Measurements from ENCODE around the gene KRTAP5-5.
"Not testable (repeated sequence)": the region's sequence is repeated elsewhere in the genome, so short reads cannot be mapped to it uniquely, and the experiment has no call there.

Gene KRTAP5-5

DNA sequence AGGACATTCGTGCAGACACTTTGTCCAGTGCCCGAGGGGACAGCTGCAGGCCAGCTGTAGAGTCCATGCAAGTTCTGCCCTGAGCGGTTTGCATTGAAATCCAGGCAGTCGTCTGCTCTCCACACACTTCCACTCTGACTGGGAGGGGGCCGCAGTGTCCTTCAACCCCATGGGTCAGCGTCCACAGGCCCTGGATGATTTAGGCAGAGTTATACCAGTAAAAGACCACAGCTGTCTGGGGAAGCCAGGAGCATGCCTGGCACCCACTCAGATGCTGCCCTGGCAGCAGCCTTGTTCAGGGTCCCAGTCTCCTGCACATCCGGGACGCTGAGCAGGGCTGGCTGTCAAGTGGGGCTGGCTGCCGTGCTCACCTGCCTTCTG, 26.5 kb downstream of the KRTAP5-5 start:
- no peak overlapping the region for H3K27ac ChIP-seq

DNA sequence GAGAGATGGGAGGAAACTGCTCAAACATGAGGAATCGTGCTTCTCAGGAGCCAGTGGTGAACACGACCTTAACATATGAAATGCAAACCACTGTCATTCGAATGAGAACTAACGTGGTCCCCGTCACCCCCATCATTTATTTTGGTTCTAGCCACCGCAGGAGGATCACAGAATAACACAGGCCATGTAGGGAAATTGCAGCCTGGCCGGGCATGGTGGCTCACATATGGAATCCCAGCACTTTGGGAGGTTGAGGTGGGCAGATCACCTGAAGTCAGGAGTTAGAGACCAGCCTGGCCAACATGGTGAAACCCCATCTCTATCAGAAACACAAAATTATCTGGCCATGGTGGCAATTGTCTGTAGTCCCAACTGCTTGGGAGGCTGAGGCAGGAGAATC, 27.1 kb downstream of the KRTAP5-5 start:
- Histone ChIP-seq H4K20me1 (no peaks in the 10 kb centered on the region), H3K4me3 (no peak overlapping the region), H3K9ac (no peak overlapping the region), H3K27me3 (peaks cover 7% of the 10 kb centered on the region; the same call in 1 of the 2 replicates), H3K4me1 (peaks cover 88% of the 10 kb centered on the region), H3K4me2 (no peak overlapping the region; the same call in 1 of the 2 replicates), H3K27ac (no peak overlapping the region), H3K36me3 (no peaks in the 10 kb centered on the region), H3K9me3 (no peaks in the 10 kb centered on the region)
- no peak for TF ChIP-seq Cebpa-rat (IDR thresholded peaks at IDR 0.05)

More for the DNA sequence above, 26.5 kb downstream of the KRTAP5-5 start:
- H3K9me3 ChIP-seq = no peaks in the 10 kb centered on the region
- H4K20me1 ChIP-seq = no peaks in the 10 kb centered on the region
- H3K36me3 ChIP-seq = no peaks in the 10 kb centered on the region
- H3K4me2 ChIP-seq = 0 out of 2 replicates have a peak overlapping the region, but pooled peaks have one; percentile 1
- no peak for TF ChIP-seq Cebpa-rat (IDR thresholded peaks at IDR 0.05)
- H3K4me1 ChIP-seq = peaks cover 81% of the 10 kb centered on the region
- H3K4me3 ChIP-seq = no peak overlapping the region
- H3K9ac ChIP-seq = no peak overlapping the region
- H3K27me3 ChIP-seq = peaks cover 7% of the 10 kb centered on the region; the same call in 1 of the 2 replicates

DNA sequence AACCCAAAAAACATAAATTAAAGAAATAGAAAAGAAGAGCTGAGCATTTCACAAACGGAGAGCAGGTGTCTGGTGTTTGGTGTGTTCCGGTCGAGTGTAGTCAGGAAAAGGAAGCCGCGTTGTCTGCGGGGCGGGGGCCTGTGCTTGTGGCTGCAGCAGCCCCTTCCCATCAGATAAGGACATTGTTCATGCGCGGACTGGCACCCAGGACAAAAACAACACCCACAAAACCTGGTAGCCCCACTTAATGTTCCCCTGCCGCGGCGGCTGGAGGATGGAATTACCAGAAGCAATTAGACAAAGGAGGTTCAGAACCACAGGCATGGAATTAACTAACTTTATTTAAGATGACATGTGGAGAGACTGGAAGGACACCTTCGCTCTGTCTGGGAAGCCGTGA, 29.9 kb downstream of the KRTAP5-5 start:
- Histone ChIP-seq H3K4me1 (peaks cover 76% of the 10 kb centered on the region), H3K4me2 (peak overlapping the region; percentile 79), H3K4me3 (no peak overlapping the region), H4K20me1 (no peaks in the 10 kb centered on the region), H3K27ac (no peak overlapping the region), H3K9ac (no peak overlapping the region), H3K36me3 (no peaks in the 10 kb centered on the region), H3K9me3 (no peaks in the 10 kb centered on the region), H3K27me3 (peaks cover 7% of the 10 kb centered on the region; the same call in 1 of the 2 replicates)
- TF ChIP-seq Cebpa-rat (IDR thresholded peaks at IDR 0.05) = no peak

DNA sequence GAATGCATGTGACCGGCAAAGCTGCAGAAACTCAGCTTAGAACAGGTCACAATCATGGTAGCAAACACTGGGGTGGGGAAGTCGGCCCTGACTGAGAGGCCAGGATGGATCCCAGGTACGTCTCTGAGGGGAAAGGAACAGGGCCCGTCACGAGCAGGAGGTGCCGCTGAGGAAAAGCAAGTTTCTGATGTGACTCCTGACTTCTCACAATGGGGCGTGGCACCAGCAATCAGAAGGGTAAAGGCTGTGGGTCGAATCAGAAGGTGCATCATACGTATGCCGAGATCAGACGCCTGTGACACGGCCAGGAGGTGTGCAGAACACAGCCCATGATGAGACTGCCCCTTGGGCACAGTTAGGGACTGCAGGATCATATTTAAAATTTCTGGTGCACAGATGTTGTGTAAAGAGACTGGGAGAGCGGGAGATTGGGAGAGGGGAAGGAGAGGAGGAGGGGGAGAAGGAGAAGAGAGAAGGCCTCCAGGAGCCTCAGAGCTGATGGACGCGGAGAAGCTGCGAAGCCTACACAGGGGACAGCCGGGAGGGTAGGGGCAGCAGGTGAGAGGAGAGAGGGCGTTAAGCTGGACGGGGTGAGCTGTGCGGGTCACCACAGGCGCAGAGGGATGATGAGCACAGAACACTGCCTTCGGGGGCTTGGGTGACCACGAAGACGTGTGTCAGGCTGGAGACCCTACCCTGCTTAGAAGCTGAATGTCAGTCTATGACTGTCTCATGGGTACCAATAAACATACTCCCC, 30.7 kb downstream of the KRTAP5-5 start:
- Histone ChIP-seq H3K4me3 (no peak overlapping the region), H3K4me2 (peak overlapping the region; percentile 79), H3K9ac (no peak overlapping the region), H3K9me3 (no peaks in the 10 kb centered on the region), H3K4me1 (peaks cover 68% of the 10 kb centered on the region), H3K36me3 (no peaks in the 10 kb centered on the region), H3K27me3 (peaks cover 7% of the 10 kb centered on the region; the same call in 1 of the 2 replicates), H3K27ac (no peak overlapping the region), H4K20me1 (no peaks in the 10 kb centered on the region)
- no peak for TF ChIP-seq Cebpa-rat (IDR thresholded peaks at IDR 0.05)

DNA sequence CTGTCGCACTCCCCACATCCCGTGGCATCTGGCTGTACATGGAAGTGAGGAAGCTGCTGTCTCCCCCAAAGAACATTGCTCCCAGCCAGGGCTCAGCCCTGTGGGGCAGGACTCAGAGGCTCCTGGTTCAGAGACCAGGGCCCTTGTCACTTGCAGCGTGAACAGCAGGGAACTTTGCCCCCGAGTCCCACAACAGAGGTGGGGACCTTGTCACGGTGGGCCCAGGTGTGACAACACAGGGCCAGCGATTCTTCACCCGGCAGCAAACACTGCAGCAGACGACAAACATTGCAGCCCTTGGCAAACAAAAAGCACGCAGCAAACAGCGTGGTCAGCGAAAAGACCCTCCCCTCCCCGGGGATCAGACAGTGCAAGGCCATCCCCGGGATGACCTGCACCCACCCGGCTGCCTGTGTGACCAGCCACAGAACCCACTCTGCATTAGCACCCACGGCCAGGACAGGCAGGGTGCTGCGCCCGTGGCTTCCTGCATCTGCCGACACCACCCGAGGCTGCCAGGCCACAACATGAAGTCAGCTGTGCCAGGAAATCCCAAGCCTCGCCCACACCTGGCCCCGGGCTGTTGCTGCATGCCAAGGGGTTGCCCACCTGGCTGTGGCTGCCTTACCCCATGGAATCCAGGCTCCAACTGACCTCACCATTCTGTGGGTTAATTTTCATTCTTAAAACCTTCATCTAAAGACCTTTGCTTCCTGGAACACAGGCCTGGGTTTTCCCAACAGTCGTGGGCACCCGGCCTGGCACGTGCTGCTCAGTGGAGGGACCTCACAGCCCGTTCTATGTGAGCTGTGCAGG, 32.1 kb downstream of the KRTAP5-5 start:
- H3K9me3 ChIP-seq, H3K27ac ChIP-seq, H3K4me3 ChIP-seq, H3K36me3 ChIP-seq, H3K27me3 ChIP-seq, H4K20me1 ChIP-seq, H3K9ac ChIP-seq: not testable (repeated sequence)
- peaks cover 55% of the 10 kb centered on the region for H3K4me1 ChIP-seq
- H3K4me2 ChIP-seq = peak overlapping the region; percentile 79

DNA sequence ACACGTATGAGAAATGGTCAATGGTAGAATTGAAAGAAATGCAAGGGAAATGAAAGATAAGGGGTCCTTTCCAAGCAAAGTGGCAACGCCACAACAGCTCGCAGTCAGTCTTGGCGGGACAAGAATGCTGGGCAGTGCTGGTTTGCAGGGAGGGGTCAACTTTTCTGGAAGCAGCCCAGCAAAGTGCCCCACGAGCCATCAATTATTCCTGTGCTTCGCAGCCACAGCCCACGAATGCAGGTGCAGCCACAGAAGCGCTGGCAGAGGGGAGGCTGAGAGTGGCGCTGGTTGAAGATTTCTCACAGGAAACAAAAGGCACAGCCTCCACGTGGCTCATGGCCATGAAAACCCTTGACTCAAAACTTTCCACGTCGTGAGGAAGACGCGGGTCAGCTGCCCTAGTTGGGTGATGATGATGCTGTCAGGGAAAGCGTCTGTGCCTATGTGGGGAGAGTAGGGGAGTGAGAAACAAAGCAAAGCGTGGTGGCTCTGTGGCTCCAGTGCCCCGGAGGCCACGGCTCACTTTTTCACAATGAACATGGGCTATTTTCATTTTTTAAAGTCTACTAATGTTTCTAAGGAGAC, 33.2 kb downstream of the KRTAP5-5 start:
- Histone ChIP-seq H3K27me3 (peaks cover 10% of the 10 kb centered on the region; the same call in 1 of the 2 replicates), H3K4me1 (peaks cover 45% of the 10 kb centered on the region)
- H3K4me3 ChIP-seq, H3K27ac ChIP-seq, H3K9me3 ChIP-seq, H3K9ac ChIP-seq, H3K36me3 ChIP-seq, H4K20me1 ChIP-seq, H3K4me2 ChIP-seq: not testable (repeated sequence)

DNA sequence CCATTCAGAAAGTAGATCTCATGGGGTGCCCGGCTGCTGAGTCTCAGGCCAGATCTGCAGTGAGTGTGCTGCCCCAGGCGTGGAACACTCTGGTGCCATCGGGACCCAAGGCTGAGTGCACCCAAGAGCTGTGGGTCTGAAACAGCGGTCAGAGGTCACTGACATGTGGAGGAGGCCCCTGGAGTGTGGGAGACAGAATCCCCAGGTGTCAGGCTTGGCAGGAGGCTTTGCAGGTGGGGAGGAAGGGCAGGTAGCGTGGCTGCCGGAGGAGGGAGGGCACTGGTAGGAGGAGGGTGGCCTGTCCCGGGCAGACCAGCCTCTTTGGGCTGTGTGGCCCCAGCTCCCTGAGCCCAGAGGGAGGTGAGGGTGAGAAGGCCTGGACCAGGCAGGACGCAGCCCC, 35.7 kb downstream of the KRTAP5-5 start:
- Histone ChIP-seq H3K4me3 (no peak overlapping the region), H3K27me3 (peaks cover 29% of the 10 kb centered on the region), H3K9ac (no peak overlapping the region), H3K9me3 (no peaks in the 10 kb centered on the region), H3K27ac (no peak overlapping the region), H3K4me1 (peaks cover 20% of the 10 kb centered on the region), H4K20me1 (no peaks in the 10 kb centered on the region; the same call in 1 of the 2 replicates), H3K36me3 (no peaks in the 10 kb centered on the region), H3K4me2 (no peak overlapping the region)
- no peak for TF ChIP-seq Cebpa-rat (IDR thresholded peaks at IDR 0.05)

DNA sequence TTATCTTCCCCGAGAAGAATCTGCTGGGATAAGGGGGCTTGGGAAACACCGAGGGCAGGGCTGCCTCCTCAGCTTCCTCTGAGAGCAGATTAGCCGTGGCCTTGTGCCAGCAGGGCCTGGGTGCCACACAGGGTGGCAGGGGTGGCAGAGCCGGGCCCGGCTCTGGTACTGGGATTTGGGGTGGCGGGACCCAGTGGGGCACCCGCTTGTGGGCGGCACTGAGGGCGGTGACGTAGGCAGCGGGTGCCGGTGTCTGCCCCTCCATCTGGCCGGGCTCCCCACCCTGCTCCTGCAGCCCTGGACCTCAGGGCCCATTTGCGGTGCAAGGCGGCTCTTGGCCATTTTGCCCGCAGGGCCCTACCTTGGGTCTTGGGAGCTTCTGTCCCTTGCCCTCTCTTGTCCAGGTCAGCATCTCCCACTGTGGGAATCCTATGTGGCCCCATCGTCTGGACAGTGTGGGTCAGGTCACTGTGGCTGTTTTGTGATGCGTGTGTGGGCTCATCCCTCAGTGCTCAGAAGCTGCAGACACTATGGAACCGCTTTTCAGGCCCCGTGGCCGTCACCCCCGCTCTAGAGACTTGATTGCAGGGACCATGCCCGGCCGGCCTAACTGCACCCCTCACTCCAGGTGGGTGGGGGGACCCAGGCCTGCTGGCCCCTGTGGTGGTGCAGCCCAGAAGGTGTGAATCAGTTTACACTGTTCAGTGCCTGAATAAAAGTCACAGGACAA, 37.7 kb downstream of the KRTAP5-5 start:
- H4K20me1 ChIP-seq = no peaks in the 10 kb centered on the region; the same call in 1 of the 2 replicates
- H3K27me3 ChIP-seq = peaks cover 26% of the 10 kb centered on the region
- H3K4me2 ChIP-seq = no peak overlapping the region
- no peak for TF ChIP-seq Cebpa-rat (IDR thresholded peaks at IDR 0.05)
- H3K9ac ChIP-seq = no peak overlapping the region
- H3K4me1 ChIP-seq = peaks cover under 1% of the 10 kb centered on the region; the same call in 1 of the 2 replicates
- H3K9me3 ChIP-seq = no peaks in the 10 kb centered on the region
- no peaks in the 10 kb centered on the region for H3K36me3 ChIP-seq
- no peak overlapping the region for H3K4me3 ChIP-seq
- no peak overlapping the region for H3K27ac ChIP-seq

DNA sequence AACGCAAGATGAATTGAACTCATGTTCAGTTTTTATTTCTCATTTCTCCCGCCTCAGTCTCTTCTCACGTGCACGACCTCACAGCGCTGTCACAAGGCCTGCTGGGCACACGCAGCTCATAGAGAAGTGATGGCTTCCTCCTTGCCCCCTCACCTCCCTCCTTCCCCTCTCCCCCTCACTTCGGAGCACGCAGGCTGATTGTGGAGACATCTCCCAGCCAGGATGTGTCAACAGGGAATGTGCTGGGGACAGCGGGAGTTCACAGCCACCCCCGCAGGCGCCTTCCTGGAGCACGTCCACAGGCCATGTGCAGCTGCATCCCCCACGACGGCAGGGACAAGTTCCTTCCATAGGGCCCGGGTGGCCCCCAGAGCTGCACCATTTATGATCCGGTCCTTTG, 38.3 kb downstream of the KRTAP5-5 start:
- H3K9ac ChIP-seq = no peak overlapping the region
- no peaks in the 10 kb centered on the region; the same call in 1 of the 2 replicates for H4K20me1 ChIP-seq
- H3K27ac ChIP-seq = no peak overlapping the region
- TF ChIP-seq Cebpa-rat (IDR thresholded peaks at IDR 0.05) = no peak
- peaks cover 26% of the 10 kb centered on the region for H3K27me3 ChIP-seq
- no peaks in the 10 kb centered on the region for H3K9me3 ChIP-seq
- no peaks in the 10 kb centered on the region; the same call in 1 of the 2 replicates for H3K4me1 ChIP-seq
- no peak overlapping the region for H3K4me3 ChIP-seq
- no peak overlapping the region for H3K4me2 ChIP-seq
- no peaks in the 10 kb centered on the region for H3K36me3 ChIP-seq
